ENCODE data around the gene NFYC. TPM values are rescaled to one million over a fixed set of nuclear protein-coding genes. Genes with fewer than 3 reads are reported as not detected.
A peak's percentile ranks its signal among the peaks of the same experiment; 100 is the strongest.

The NFYC gene
- total RNA-seq, 1 donor from 2014 or later, result 67.2 TPM

DNA sequence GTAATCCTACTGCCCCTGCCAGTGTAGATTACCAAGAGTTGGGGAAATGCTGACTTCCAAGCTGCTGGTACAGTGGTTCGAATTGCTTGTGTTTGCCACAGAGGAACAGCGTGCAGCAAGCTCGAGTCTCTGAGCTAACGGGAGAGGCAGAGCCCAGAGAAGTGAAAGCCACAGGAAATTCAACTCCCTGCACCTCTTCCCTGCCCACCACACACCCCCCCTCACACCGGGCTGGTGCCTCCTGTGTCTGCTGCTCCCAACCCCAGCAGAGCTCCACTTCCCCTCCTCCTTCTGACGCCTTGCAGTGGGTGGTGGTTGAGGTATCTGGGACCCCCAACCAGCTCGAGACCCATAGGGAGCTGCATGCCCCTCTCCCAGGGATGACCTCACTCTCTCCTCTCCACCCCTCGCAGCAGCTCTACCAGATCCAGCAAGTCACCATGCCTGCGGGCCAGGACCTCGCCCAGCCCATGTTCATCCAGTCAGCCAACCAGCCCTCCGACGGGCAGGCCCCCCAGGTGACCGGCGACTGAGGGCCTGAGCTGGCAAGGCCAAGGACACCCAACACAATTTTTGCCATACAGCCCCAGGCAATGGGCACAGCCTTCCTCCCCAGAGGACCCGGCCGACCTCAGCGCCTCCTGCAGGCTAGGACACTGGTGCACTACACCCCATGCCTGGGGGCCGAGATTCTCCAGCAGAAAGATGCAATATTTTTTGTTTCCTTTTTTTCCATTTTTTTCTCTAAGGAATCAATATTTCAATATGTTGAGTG, 79.0 kb downstream of the NFYC start:
- H3K4me1 Mint-ChIP-seq, result peaks cover 8% of the 10 kb centered on the region
- H3K4me3 Mint-ChIP-seq, result no peak overlapping the region
- no peak overlapping the region for H3K27ac Mint-ChIP-seq (ENCODE audit: unreplicated experiment)
- H3K27me3 Mint-ChIP-seq (ENCODE audit: low read depth), result no peaks in the 10 kb centered on the region
- no peak for DNase-seq (ENCODE audit: low read depth, low spot score)
- no peaks in the 10 kb centered on the region for H3K9me3 Mint-ChIP-seq
- H3K36me3 Mint-ChIP-seq (ENCODE audit: low read depth), result peaks cover 23% of the 10 kb centered on the region
- TF ChIP-seq CTCF (conservative IDR thresholded peaks at IDR 0.05), result peak; percentile 20

DNA sequence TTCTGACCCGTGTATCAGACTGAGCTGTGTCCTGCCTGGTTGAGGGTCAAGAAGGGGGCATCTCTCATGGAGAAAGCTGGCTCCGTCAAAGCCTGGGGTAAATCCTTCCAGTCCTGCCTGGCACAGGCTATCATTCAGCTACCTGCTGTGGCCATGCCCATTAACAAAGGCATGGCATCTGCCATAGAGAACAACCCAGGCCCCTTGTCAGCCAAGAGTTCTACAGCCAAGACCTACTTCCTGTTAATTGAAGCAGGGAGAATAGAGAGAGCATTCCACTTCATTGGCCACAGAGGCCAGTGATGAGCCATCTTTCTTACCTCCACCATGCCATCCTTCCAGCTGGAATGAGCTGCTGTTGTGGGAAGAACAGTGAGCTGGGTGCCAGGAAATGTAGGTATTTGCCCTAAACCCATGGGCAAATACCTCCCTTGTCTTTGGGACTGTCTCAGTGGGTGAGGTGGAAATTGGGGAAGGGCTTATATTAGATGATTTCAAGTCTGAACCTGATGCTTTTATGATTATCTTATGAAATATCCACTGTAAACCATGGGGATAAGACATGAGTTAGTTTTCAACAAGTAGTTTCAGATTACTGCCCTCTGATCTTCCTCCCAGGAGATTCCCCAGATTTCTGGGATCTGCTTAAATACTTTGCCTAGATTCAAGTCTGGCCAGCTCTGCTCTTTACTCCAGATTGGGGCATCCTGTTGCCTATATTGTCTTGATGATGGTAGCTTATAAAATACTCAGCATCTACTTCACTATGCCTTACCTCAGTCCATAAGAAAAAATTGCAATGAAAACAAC, 80.8 kb downstream of the NFYC start:
- H3K4me3 Mint-ChIP-seq, result no peak overlapping the region
- no peak for DNase-seq (ENCODE audit: low read depth, low spot score)

DNA sequence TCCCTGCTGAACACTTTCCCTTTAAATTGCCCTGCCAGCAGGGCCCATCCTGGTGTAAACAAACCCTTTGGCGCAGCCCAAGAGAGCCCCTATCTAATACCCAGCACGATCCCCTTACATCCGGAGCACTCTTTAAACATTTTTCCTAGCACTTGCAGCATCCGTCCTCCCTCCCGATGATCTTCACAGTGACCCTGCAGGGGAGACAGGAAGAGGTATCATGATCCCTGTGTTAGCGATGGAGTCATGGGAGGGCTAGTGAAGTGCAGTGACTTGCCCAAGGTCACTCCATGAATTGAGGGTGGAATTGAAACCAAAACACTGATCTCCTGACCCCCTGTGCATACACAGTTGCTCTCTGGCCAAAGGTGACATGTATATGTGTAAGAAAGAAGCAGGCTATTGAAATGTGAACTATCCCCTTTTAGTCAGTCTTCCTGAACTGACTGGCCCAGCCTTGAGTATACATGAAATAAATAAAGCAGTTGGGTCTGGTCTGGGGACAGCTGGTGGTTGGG, 82.3 kb downstream of the NFYC start:
- Mint-ChIP-seq H3K27ac (ENCODE audit: unreplicated experiment) (no peak overlapping the region), H3K27me3 (ENCODE audit: low read depth) (no peaks in the 10 kb centered on the region), H3K4me3 (peak overlapping the region; percentile 11), H3K36me3 (ENCODE audit: low read depth) (peaks cover 31% of the 10 kb centered on the region), H3K9me3 (peaks cover 3% of the 10 kb centered on the region), H3K4me1 (peaks cover 5% of the 10 kb centered on the region)
- DNase-seq (ENCODE audit: low read depth, low spot score), result no peak
- TF ChIP-seq CTCF (conservative IDR thresholded peaks at IDR 0.05), result no peak

More for the DNA sequence above, 80.8 kb downstream of the NFYC start:
- Mint-ChIP-seq H3K4me1 (peaks cover 8% of the 10 kb centered on the region), H3K36me3 (ENCODE audit: low read depth) (peaks cover 28% of the 10 kb centered on the region), H3K27ac (ENCODE audit: unreplicated experiment) (no peak overlapping the region), H3K27me3 (ENCODE audit: low read depth) (no peaks in the 10 kb centered on the region), H3K9me3 (peaks cover 3% of the 10 kb centered on the region)
- TF ChIP-seq CTCF (conservative IDR thresholded peaks at IDR 0.05), result no peak

DNA sequence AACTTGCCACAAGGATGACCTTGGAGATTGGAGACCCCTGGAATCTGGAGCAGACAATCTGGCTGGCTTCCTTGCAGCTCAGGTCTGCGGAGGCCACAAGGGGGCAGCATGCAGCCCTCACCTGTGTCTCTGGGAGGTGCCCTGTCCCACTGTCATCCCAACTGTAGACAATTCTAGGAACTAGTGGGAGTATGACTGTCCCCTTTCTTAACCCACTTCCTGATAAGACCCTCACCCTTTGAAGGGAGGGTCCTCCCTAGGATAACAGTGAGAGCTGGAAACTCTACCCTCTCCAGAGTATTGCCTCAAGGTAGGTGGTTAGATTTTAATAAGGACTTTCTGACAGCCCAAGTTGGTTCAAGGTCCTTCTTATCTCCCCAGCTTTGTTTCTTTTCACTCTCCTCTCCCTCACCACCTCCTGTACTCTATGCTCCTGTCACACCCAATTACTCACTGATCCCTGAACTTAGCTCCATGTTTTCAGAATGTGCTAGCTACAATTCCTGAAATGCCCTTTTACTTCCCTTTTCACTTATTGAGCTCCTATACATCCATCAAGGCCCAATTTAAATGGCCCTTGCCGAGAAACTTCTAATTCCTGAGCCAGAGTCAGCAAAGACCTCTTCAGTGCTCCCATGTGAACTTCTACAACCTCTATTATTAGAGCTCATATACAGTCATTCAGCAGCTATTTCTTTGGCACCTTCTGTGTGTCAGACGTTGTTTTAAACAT, 82.9 kb downstream of the NFYC start:
- peaks cover 3% of the 10 kb centered on the region for H3K9me3 Mint-ChIP-seq
- no peak overlapping the region for H3K4me3 Mint-ChIP-seq
- no peak overlapping the region for H3K27ac Mint-ChIP-seq (ENCODE audit: unreplicated experiment)
- peak; percentile 53 for DNase-seq (ENCODE audit: low read depth, low spot score)
- peaks cover 31% of the 10 kb centered on the region for H3K36me3 Mint-ChIP-seq (ENCODE audit: low read depth)
- no peaks in the 10 kb centered on the region for H3K27me3 Mint-ChIP-seq (ENCODE audit: low read depth)
- peaks cover 5% of the 10 kb centered on the region for H3K4me1 Mint-ChIP-seq
- TF ChIP-seq CTCF (conservative IDR thresholded peaks at IDR 0.05), result peak; percentile 80

Measured in neural crest cell (in vitro differentiated cells).